ENCODE measurements around the gene ZNF479. TPM values are rescaled to one million over a fixed set of nuclear protein-coding genes. Genes with fewer than 3 reads are reported as not detected.
"Not testable (repeated sequence)": the region's sequence is repeated elsewhere in the genome, so short reads cannot be mapped to it uniquely, and the experiment has no call there.

ZNF479 gene
- total RNA-seq, result not detected

GRCh38 chr7:57132336-57132735 lies at the start of gene ZNF479:
ZNF479 (minus strand) TSS chr7:57132436; CDS start chr7:57132324, 112 bp downstream.
- not testable (repeated sequence) for H3K27me3 Mint-ChIP-seq; H3K36me3 Mint-ChIP-seq; ATAC-seq; H3K4me3 Mint-ChIP-seq; DNase-seq (ENCODE audit: low spot score); H3K27ac Mint-ChIP-seq; H3K4me1 Mint-ChIP-seq (ENCODE audit: low read depth in 2 of 2)
- H3K9me3 Mint-ChIP-seq, result peaks cover 10% of the 10 kb centered on the region

- no peak for ATAC-seq
- Mint-ChIP-seq H3K9me3 (peaks cover 9% of the 10 kb centered on the region), H3K27me3 (no peaks in the 10 kb centered on the region), H3K36me3 (peaks cover 9% of the 10 kb centered on the region), H3K27ac (no peak overlapping the region), H3K4me1 (ENCODE audit: low read depth in 2 of 2) (no peaks in the 10 kb centered on the region), H3K4me3 (no peak overlapping the region)
- no peak for DNase-seq (ENCODE audit: low spot score)
These were observed 49.8 kb upstream of the ZNF479 start for GRCh38 chr7:57182031-57182430.

GRCh38 chr7:57181281-57181680 lies 49.0 kb upstream of the ZNF479 start:
- ATAC-seq (no peak), DNase-seq (ENCODE audit: low spot score) (no peak)
- no peaks in the 10 kb centered on the region for H3K4me1 Mint-ChIP-seq (ENCODE audit: low read depth in 2 of 2)
- H3K27me3 Mint-ChIP-seq, result no peaks in the 10 kb centered on the region
- H3K9me3 Mint-ChIP-seq, result peaks cover 9% of the 10 kb centered on the region
- H3K36me3 Mint-ChIP-seq, result peaks cover 9% of the 10 kb centered on the region
- H3K27ac Mint-ChIP-seq, result no peak overlapping the region
- H3K4me3 Mint-ChIP-seq, result no peak overlapping the region

- ATAC-seq, result no peak
- no peak overlapping the region for H3K4me3 Mint-ChIP-seq
- H3K36me3 Mint-ChIP-seq, result peaks cover 9% of the 10 kb centered on the region
- no peak for DNase-seq (ENCODE audit: low spot score)
- peaks cover 9% of the 10 kb centered on the region for H3K9me3 Mint-ChIP-seq
- H3K27ac Mint-ChIP-seq, result no peak overlapping the region
- no peaks in the 10 kb centered on the region for H3K4me1 Mint-ChIP-seq (ENCODE audit: low read depth in 2 of 2)
- no peaks in the 10 kb centered on the region for H3K27me3 Mint-ChIP-seq
These were observed 47.7 kb upstream of the ZNF479 start for GRCh38 chr7:57179776-57180415.

- Mint-ChIP-seq H3K27me3 (no peaks in the 10 kb centered on the region), H3K27ac (no peak overlapping the region), H3K4me3 (no peak overlapping the region), H3K36me3 (peaks cover 9% of the 10 kb centered on the region), H3K4me1 (ENCODE audit: low read depth in 2 of 2) (no peaks in the 10 kb centered on the region), H3K9me3 (peaks cover 9% of the 10 kb centered on the region)
- ATAC-seq (no peak), DNase-seq (ENCODE audit: low spot score) (no peak)
These were observed 46.5 kb upstream of the ZNF479 start for GRCh38 chr7:57178768-57179139.

GRCh38 chr7:57177856-57178767 lies 45.9 kb upstream of the ZNF479 start:
- no peaks in the 10 kb centered on the region for H3K27me3 Mint-ChIP-seq
- H3K4me1 Mint-ChIP-seq (ENCODE audit: low read depth in 2 of 2), result no peaks in the 10 kb centered on the region
- ATAC-seq (peak in 1 of 2 donors; percentile 24), DNase-seq (ENCODE audit: low spot score) (no peak)
- no peak overlapping the region for H3K27ac Mint-ChIP-seq
- peaks cover 9% of the 10 kb centered on the region for H3K36me3 Mint-ChIP-seq
- peaks cover 9% of the 10 kb centered on the region for H3K9me3 Mint-ChIP-seq
- no peak overlapping the region for H3K4me3 Mint-ChIP-seq

- no peaks in the 10 kb centered on the region for H3K27me3 Mint-ChIP-seq
These were observed 44.8 kb upstream of the ZNF479 start for GRCh38 chr7:57176928-57177635.

GRCh38 chr7:57165285-57165899 lies 33.2 kb upstream of the ZNF479 start:
- ATAC-seq (no peak), DNase-seq (ENCODE audit: low spot score) (no peak)
- Mint-ChIP-seq H3K4me1 (ENCODE audit: low read depth in 2 of 2) (no peaks in the 10 kb centered on the region), H3K36me3 (peaks cover 28% of the 10 kb centered on the region), H3K4me3 (no peak overlapping the region), H3K27me3 (no peaks in the 10 kb centered on the region), H3K9me3 (peaks cover 13% of the 10 kb centered on the region), H3K27ac (no peak overlapping the region)

More at GRCh38 chr7:57176928-57177635, 44.8 kb upstream of the ZNF479 start:
- Mint-ChIP-seq H3K27ac (no peak overlapping the region), H3K9me3 (peaks cover 9% of the 10 kb centered on the region), H3K4me3 (no peak overlapping the region), H3K36me3 (peaks cover 9% of the 10 kb centered on the region), H3K4me1 (ENCODE audit: low read depth in 2 of 2) (no peaks in the 10 kb centered on the region)
- no peak for ATAC-seq
- no peak for DNase-seq (ENCODE audit: low spot score)

GRCh38 chr7:57120123-57120784 lies 12.0 kb downstream of the ZNF479 start:
- H3K27ac Mint-ChIP-seq; ATAC-seq; H3K4me3 Mint-ChIP-seq; DNase-seq (ENCODE audit: low spot score); H3K27me3 Mint-ChIP-seq; H3K9me3 Mint-ChIP-seq; H3K4me1 Mint-ChIP-seq (ENCODE audit: low read depth in 2 of 2): not testable (repeated sequence)
- H3K36me3 Mint-ChIP-seq, result peaks cover 18% of the 10 kb centered on the region
